ENCODE data around the gene TCF7L1.
"Not testable (repeated sequence)": the region's sequence is repeated elsewhere in the genome, so short reads cannot be mapped to it uniquely, and the experiment has no call there.

TCF7L1 gene

DNA sequence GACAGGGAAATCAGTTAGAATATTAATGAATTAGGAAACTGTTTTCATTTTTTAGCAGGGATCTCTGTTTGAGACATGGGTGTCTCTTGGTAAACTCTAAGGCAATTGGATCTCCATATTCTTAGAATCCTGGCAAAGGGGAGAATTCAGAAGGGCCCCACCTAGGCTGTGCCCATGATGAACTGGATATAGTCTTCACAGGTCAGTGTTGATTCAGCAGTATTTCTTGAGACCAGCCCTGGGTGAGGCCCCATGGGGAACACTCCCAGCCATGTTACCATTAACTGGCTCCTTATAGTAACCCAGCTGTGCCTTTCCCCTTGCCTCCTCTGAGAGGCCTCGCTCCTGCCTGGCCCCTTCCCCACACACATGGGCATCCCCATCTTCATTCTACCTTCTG, 76.7 kb downstream of the TCF7L1 start:
- Histone ChIP-seq H3K9me3 (ENCODE audit: low read length) (no peaks in the 10 kb centered on the region), H3K9ac (ENCODE audit: low read length) (no peak overlapping the region), H3K27ac (ENCODE audit: low read depth, low read length, poor library complexity, severe bottlenecking) (no peak overlapping the region), H3K27me3 (ENCODE audit: insufficient read depth, low read length) (peaks cover 6% of the 10 kb centered on the region; the same call in 1 of the 2 replicates), H3K4me1 (ENCODE audit: insufficient read depth, low read length, severe bottlenecking) (no peaks in the 10 kb centered on the region), H4K20me1 (ENCODE audit: insufficient read depth, low read length) (no peaks in the 10 kb centered on the region), H3K36me3 (ENCODE audit: insufficient read depth, low read length) (no peaks in the 10 kb centered on the region), H3K79me2 (ENCODE audit: insufficient read depth, low read length) (no peaks in the 10 kb centered on the region), H3K4me2 (ENCODE audit: low read length) (no peak overlapping the region), H3K9me2 (ENCODE audit: low read depth, low read length) (no peaks in the 10 kb centered on the region), H2AFZ (ENCODE audit: low read length) (no peak overlapping the region), H3K4me3 (ENCODE audit: low read depth, low read length, poor library complexity, severe bottlenecking) (no peak overlapping the region), H3F3A (ENCODE audit: insufficient read depth, low read length) (no peaks in the 10 kb centered on the region)
- TF ChIP-seq CTCF (IDR thresholded peaks at IDR 0.05; ENCODE audit: low read length) (no peak), EZH2 (IDR thresholded peaks at IDR 0.05; ENCODE audit: borderline replicate concordance, low read length) (no peak)

GRCh38 chr2:85210511-85210910, 77.3 kb downstream of the TCF7L1 start:
- Histone ChIP-seq H3K4me3 (ENCODE audit: low read depth, low read length, poor library complexity, severe bottlenecking) (no peak overlapping the region), H3K9me2 (ENCODE audit: low read depth, low read length) (no peaks in the 10 kb centered on the region), H2AFZ (ENCODE audit: low read length) (no peak overlapping the region), H3K27me3 (ENCODE audit: insufficient read depth, low read length) (peaks cover 6% of the 10 kb centered on the region; the same call in 1 of the 2 replicates), H3K36me3 (ENCODE audit: insufficient read depth, low read length) (no peaks in the 10 kb centered on the region), H3K9me3 (ENCODE audit: low read length) (no peaks in the 10 kb centered on the region), H3K4me2 (ENCODE audit: low read length) (no peak overlapping the region), H4K20me1 (ENCODE audit: insufficient read depth, low read length) (no peaks in the 10 kb centered on the region), H3K27ac (ENCODE audit: low read depth, low read length, poor library complexity, severe bottlenecking) (no peak overlapping the region), H3K79me2 (ENCODE audit: insufficient read depth, low read length) (no peaks in the 10 kb centered on the region), H3F3A (ENCODE audit: insufficient read depth, low read length) (no peaks in the 10 kb centered on the region), H3K4me1 (ENCODE audit: insufficient read depth, low read length, severe bottlenecking) (no peaks in the 10 kb centered on the region), H3K9ac (ENCODE audit: low read length) (no peak overlapping the region)
- TF ChIP-seq EZH2 (IDR thresholded peaks at IDR 0.05; ENCODE audit: borderline replicate concordance, low read length) (no peak), CTCF (IDR thresholded peaks at IDR 0.05; ENCODE audit: low read length) (no peak)

DNA sequence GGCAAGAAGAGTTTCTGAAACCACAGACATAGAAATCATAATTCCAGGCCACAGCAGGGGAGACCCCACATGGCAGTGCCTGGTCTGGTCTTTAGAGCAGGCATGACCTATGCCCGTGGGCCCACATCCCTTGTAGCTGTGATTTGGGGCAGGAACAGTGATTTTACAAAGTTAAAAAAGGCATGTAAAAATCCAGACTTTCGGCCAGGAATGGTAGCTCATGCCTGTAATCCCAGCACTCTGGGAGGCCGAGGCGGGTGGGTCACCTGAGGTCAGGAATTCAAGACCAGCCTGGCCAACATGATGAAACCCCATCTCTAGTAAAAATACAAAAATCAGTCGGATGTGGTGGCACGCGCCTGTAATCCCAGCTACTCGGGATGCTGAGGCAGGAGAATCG, 78.4 kb downstream of the TCF7L1 start:
- H3K4me3 ChIP-seq (ENCODE audit: low read depth, low read length, poor library complexity, severe bottlenecking); H3K27me3 ChIP-seq (ENCODE audit: insufficient read depth, low read length); H3K4me2 ChIP-seq (ENCODE audit: low read length); H3K9me3 ChIP-seq (ENCODE audit: low read length); H4K20me1 ChIP-seq (ENCODE audit: insufficient read depth, low read length); H3K9ac ChIP-seq (ENCODE audit: low read length); H3K79me2 ChIP-seq (ENCODE audit: insufficient read depth, low read length); H3K9me2 ChIP-seq (ENCODE audit: low read depth, low read length); H3K27ac ChIP-seq (ENCODE audit: low read depth, low read length, poor library complexity, severe bottlenecking); H3F3A ChIP-seq (ENCODE audit: insufficient read depth, low read length); H2AFZ ChIP-seq (ENCODE audit: low read length); H3K4me1 ChIP-seq (ENCODE audit: insufficient read depth, low read length, severe bottlenecking); H3K36me3 ChIP-seq (ENCODE audit: insufficient read depth, low read length): not testable (repeated sequence)

DNA sequence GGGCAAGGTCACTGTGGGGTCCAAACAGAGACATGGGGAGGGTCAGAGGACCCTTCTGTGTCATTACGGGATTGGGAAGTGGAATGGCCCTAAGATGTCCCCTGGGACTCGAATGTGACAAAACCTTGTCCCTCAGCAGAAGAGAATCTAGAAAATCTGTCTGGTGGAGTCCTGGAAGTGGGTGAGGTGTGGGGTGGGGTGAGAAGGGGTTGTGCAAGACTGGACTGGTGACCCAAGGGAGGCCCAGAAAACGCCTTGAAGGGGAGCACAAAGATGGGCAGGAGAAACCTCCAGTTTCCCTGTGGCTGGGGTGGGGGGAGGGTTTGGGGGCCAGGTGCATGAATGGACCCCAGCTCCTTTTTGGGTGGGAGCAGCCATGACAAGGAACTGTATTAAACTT, 79.6 kb downstream of the TCF7L1 start:
- H2AFZ ChIP-seq (ENCODE audit: low read length) = no peak overlapping the region
- no peaks in the 10 kb centered on the region for H3K36me3 ChIP-seq (ENCODE audit: insufficient read depth, low read length)
- no peak for TF ChIP-seq CTCF (IDR thresholded peaks at IDR 0.05; ENCODE audit: low read length)
- TF ChIP-seq EZH2 (IDR thresholded peaks at IDR 0.05; ENCODE audit: borderline replicate concordance, low read length) = no peak
- no peak overlapping the region for H3K4me3 ChIP-seq (ENCODE audit: low read depth, low read length, poor library complexity, severe bottlenecking)
- no peaks in the 10 kb centered on the region for H4K20me1 ChIP-seq (ENCODE audit: insufficient read depth, low read length)
- H3K4me1 ChIP-seq (ENCODE audit: insufficient read depth, low read length, severe bottlenecking) = no peaks in the 10 kb centered on the region
- H3F3A ChIP-seq (ENCODE audit: insufficient read depth, low read length) = no peaks in the 10 kb centered on the region
- peaks cover 3% of the 10 kb centered on the region; the same call in 1 of the 2 replicates for H3K27me3 ChIP-seq (ENCODE audit: insufficient read depth, low read length)
- no peaks in the 10 kb centered on the region for H3K79me2 ChIP-seq (ENCODE audit: insufficient read depth, low read length)
- H3K9ac ChIP-seq (ENCODE audit: low read length) = no peak overlapping the region
- no peaks in the 10 kb centered on the region for H3K9me3 ChIP-seq (ENCODE audit: low read length)
- no peak overlapping the region for H3K4me2 ChIP-seq (ENCODE audit: low read length)
- H3K9me2 ChIP-seq (ENCODE audit: low read depth, low read length) = no peaks in the 10 kb centered on the region
- H3K27ac ChIP-seq (ENCODE audit: low read depth, low read length, poor library complexity, severe bottlenecking) = no peak overlapping the region

Measured in OCI-LY1 (cell line).